HG02840 (cell line): ENCODE measurements around the gene SLCO1B1.
"Not testable (repeated sequence)": the region's sequence is repeated elsewhere in the genome, so short reads cannot be mapped to it uniquely, and the experiment has no call there.

Experiments used
- ATAC-seq: cut with Tn5 transposase; IDR thresholded peaks from one replicate; pipeline ENCODE4 v1.9.1; 2021; ENCODE audit warnings: mild to moderate bottlenecking, moderate library complexity, moderate number of reproducible peaks; ENCODE audit not compliant: unreplicated experiment, low FRiP score

SLCO1B1 gene

DNA sequence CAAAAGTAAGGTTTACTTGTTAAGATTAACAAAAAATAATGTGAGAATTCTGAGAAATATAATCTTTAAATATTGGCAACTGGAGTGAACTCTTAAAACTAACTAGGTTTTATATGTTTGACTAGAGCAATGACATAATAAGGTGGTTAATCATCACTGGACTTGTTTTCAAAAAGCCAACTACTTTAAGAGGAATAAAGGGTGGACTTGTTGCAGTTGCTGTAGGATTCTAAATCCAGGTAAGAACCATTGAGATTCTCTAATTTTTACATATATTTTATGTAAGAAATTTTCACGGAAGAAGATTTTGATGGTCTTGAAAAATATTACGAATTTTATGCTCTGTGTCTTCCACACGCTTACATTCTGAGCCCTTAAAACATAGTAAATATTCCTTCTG lies at the start of gene SLCO1B1:
Gene SLCO1B1 (plus strand): TSS at position 197 of the 400 bp plus-strand sequence. CDS start 10,381 bp downstream, outside the sequence.
- ATAC-seq, result no peak

- not testable (repeated sequence) for ATAC-seq
These were observed 46.2 kb upstream of the SLCO1B1 start for GRCh38 chr12:21084753-21085152.

DNA sequence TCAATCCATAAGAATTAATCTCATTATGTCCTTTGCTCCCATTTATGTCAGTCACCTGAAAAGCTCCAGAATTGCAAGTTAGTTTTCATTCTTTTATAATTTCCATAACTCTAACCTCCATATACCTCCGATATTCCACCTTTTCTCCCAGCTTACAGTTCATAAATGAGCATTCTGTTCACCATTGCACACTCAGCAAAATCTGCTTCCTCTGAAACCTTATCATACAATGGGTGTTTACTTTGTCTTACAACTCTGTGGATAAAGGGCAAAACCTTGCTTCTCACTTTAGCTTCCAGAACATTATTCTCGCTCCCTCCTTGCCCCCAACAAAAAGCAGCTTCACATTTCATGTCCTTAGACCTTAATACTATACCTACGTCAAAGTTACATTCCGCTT lies 19.3 kb upstream of the SLCO1B1 start:
- ATAC-seq, result no peak

GRCh38 chr12:21113266-21113665 lies 17.7 kb upstream of the SLCO1B1 start:
- no peak for ATAC-seq

GRCh38 chr12:21117995-21118394 lies 13.0 kb upstream of the SLCO1B1 start:
- ATAC-seq, result no peak

- ATAC-seq, result no peak
These were observed 12.2 kb upstream of the SLCO1B1 start for GRCh38 chr12:21118760-21119159.

DNA sequence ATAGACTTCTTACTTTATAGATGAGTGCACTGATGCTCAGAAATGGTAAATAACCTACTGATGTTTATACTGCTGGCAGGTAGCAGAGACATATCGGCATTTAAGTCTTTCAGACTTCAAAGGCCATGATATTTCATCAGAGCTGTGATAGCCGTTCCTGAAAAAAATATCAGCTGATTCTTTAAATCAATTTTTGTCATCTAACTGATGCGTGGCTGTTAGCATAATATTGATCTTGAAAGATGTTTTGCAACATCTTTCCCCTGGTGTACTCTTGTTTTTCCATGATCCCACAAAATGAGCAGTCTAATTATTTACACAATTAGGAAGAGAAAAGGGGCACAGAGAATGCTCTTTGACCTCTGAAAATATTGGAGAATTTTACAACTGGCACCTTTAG lies 1.6 kb upstream of the SLCO1B1 start:
- ATAC-seq, result no peak

- no peak for ATAC-seq
These were observed 1.1 kb upstream of the SLCO1B1 start for GRCh38 chr12:21129906-21130305.

DNA sequence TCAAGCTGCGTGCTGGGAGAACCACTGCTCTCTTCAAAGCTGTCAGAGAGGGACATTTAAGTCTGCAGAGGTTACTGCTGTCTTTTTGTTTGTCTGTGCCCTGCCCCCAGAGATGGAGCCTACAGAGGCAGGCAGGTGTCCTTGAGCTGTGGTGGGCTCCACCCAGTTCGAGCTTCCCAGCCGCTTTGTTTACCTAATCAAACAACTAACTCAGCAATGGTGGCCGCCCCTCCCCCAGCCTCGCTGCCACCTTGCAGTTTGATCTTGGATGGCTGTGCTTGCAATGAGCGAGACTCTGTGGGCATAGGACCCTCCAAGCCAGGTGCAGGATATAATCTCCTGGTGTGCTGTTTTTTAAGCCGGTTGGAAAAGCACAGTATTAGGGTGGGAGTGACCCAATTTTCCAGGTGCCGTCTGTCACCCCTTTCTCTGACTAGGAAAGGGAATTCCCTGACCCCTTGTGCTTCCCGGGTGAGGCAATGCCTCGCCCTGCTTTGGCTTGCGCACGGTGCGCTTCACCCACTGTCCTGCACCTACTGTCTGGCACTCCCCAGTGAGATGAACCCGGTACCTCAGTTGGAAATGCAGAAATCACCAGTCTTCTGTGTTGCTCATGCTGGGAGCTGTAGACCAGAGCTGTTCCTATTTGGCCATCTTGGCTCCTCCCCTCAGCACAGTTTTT lies 6.5 kb downstream of the SLCO1B1 start:
- not testable (repeated sequence) for ATAC-seq

GRCh38 chr12:21138016-21138415 lies 7.0 kb downstream of the SLCO1B1 start:
- no peak for ATAC-seq

- ATAC-seq, result no peak
These were observed 13.3 kb downstream of the SLCO1B1 start for GRCh38 chr12:21144309-21144708.

GRCh38 chr12:21149861-21150260 lies 18.9 kb downstream of the SLCO1B1 start:
- ATAC-seq, result not testable (repeated sequence)

DNA sequence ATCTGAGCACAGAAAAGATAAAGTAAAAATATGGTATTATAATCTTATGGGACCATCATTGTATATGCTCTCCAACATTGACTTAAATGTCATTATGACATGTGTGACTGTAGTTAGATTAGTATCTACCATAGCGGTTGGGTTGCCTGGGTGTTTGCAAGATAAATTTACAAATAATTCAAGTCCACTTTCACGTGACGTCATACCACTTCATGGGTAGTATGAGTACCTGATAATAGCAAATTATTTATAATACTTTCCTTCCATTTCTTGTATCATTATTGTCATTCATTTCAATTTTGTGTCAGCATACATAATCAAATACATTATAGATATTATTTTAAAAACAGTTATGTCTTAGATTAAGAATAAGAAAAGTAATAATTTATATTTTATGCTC lies 20.2 kb downstream of the SLCO1B1 start:
- no peak for ATAC-seq

- ATAC-seq, result no peak
These were observed 24.7 kb downstream of the SLCO1B1 start for GRCh38 chr12:21155522-21156351.

DNA sequence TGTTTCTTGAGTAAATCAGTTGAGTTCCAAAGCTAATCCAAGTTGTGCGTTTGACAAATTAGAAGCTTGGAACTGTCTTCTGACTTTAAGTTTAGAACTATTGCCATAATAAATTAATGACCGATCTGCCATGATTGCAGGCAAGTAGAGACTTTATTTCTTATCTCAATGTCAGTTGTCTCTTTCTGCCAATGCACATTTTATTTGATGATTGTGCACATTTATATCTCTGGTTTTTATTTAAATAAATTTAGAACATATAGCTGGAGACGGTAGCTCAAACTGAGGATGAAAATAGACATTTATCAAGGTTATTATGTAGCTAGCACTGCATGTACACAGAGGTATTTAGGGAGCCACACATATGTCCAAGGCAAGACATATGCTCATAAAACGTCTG lies 34.1 kb downstream of the SLCO1B1 start:
- no peak for ATAC-seq

GRCh38 chr12:21169878-21170472 lies 39.0 kb downstream of the SLCO1B1 start:
- peak; percentile 66 for ATAC-seq

- no peak for ATAC-seq
These were observed 41.1 kb downstream of the SLCO1B1 start for GRCh38 chr12:21172079-21172478.

GRCh38 chr12:21183721-21184275 lies 52.8 kb downstream of the SLCO1B1 start:
- no peak for ATAC-seq

DNA sequence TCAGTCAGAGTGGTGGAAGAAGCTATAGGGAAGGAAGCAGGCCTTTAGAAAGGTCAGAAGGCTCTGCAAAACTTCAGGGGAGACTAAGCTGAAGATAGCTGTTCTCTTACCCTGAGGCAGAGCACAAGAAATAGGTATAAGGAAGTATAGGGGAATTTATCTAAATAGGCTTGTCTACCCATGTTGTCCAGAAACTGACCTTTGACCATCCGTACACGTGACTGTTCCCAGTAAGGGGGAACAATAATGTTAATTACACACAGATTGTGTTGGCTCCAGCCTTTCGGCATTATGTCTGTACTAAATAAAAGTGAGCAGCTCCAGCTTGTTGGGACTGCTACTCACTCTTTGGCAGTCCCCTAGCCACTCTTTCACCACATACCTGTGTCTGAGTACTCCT lies 59.0 kb downstream of the SLCO1B1 start:
- no peak for ATAC-seq

GRCh38 chr12:21214433-21214832 lies 83.4 kb downstream of the SLCO1B1 start:
- ATAC-seq, result not testable (repeated sequence)

GRCh38 chr12:21219206-21219605 lies 88.2 kb downstream of the SLCO1B1 start:
- no peak for ATAC-seq
